ENCODE measurements around the gene PBRM1.

Gene PBRM1

DNA sequence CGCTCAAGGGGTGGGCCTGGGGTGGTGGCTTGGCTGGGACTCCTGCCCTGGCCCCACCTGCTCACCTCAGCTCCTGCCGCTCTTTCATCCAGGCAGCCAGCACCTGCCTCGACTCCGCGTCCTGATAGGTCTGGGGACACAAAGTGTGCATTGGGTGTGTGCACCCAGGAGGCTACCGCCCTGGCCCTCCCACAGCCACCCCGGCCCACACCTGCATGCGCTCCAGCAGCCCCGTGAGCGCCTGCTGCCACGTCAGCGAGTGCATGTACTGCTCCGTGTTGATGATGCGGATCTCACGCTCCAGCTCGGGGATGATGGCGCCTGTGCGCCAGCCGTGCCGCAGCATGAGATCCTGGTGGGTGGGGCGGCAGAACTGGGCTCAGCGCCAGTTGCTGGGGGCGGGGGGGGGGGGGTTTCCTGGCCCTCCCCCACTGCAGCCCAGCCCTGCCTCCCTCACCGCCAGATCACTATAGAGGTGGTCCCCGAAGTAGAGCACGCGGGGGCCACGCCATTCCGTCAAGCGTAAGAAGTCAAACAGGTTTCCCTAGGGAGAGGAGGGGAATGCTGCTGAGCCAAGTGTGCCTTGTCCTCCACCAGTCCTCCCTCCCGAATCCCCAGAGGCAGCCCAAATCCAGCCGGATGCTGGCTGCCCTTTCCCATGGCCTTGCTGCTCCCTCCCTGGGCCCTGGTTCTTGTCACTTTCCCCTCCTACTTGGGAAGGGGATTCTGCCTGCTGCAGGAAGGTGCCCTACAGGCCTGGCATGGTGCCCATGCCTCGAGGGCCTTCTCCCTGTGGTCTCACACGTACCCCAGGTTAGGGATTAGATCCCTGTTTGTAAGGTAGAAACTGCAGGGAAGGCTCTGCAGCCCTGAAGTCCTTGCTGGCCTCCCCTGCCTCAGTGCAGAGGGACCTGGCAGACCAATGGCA is 160.7 kb downstream of the PBRM1 start:
- no peak for DNase-seq (ENCODE audit: low read depth in 2 of 2)

DNA sequence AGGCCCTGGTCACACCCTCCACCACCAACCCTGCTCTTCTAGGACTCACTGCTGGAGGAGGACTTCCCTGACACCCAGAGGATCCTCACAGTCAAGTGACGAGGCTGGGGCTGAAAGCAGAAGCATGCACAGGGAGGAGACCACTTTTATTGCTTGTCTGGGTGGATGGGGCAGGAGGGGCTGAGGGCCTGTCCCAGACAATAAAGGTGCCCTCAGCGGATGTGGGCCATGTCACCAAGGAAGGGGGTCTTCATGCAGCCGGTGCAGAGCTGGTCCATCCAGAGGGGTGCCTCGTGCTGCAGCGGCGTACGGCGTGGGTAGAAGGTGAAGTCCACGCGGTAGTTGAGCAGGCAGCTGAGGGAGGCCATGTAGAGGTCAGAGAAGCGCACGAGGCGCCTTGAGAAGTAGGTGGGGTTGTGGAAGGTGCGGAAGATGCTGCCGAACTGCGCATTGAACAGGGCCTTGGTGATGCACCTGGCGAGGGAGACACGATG is 161.4 kb downstream of the PBRM1 start:
- no peak for DNase-seq (ENCODE audit: low read depth in 2 of 2)

DNA sequence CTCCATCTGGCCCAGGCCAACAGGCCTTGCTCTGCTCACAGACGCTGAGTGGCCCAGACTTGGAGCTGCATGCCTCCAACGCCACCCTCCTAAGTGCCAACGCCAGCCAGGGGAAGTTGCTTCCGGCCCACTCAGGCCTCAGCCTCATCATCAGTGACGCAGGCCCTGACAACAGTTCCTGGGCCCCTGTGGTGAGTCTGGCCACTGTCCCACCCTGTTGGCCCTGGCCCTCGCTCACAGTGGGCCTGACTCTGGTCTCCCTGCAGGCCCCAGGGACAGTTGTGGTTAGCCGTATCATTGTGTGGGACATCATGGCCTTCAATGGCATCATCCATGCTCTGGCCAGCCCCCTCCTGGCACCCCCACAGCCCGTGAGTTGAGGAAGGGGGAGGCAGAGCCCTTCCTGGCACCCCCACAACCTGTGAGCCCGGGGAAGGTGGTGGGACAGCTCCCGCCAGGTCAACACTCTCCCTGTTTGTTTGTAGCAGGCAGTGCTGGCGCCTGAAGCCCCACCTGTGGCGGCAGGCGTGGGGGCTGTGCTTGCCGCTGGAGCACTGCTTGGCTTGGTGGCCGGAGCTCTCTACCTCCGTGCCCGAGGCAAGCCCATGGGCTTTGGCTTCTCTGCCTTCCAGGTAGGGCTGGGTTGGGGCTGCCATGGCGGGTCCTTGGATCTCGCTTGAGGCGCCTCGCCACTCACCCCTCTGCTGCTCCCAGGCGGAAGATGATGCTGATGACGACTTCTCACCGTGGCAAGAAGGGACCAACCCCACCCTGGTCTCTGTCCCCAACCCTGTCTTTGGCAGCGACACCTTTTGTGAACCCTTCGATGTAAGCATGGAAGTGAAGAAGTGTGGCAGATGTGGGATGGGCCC is 162.1 kb downstream of the PBRM1 start:
- no peak for DNase-seq (ENCODE audit: low read depth in 2 of 2)

DNA sequence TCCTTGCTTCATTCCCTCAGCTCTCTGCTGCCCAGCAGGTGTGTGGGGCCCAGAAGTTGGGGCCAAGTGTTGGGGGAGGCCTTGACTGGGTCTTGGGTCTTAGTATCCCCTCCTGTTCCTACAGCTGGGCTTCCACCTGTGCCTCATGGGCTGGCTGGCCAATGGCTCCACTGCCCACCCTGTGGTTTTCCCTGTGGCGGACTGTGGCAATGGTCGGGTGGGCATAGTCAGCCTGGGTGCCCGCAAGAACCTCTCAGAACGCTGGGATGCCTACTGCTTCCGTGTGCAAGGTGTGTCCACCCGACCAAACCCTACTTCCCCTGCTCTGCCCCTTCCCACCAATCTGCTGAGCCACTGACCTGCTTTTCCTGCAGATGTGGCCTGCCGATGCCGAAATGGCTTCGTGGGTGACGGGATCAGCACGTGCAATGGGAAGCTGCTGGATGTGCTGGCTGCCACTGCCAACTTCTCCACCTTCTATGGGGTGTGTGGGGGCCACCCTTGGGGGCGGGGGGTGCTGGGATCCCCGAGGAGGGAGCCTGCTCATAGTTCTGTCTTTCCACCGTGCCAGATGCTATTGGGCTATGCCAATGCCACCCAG is 163.0 kb downstream of the PBRM1 start:
- no peak for DNase-seq (ENCODE audit: low read depth in 2 of 2)

DNA sequence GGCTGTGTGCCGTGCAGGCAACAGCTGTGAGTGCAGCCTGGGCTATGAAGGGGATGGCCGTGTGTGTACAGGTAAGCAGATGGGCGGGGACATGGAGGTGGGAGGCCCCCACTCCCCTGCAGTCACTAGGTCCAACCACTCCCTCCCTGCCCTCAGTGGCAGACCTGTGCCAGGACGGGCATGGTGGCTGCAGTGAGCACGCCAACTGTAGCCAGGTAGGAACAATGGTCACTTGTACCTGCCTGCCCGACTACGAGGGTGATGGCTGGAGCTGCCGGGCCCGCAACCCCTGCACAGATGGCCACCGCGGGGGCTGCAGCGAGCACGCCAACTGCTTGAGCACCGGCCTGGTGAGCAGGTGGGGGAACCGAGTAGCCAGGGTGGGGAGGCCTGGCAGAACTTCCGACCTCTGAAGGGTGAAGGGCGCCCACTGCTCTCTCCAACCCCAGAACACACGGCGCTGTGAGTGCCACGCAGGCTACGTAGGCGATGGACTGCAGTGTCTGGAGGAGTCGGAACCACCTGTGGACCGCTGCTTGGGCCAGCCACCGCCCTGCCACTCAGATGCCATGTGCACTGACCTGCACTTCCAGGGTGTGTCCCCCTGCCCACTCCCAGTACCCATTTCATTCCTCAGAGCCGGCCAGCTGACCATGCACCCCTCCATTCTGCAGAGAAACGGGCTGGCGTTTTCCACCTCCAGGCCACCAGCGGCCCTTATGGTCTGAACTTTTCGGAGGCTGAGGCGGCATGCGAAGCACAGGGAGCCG is 163.6 kb downstream of the PBRM1 start:
- no peak for DNase-seq (ENCODE audit: low read depth in 2 of 2)

DNA sequence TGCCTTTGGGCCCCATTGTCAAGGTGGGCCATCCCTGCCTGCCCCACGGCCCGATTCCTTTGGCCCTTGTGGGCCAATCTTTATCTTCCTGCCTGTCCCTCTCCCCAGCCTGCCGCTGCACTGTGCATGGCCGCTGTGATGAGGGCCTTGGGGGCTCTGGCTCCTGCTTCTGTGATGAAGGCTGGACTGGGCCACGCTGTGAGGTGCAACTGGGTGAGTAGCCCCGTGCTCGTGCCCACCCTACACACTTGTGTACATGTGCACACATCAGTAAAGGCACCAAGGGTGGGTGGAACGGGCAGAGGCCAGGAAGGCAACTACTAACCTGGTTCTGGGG is 164.3 kb downstream of the PBRM1 start:
- no peak for DNase-seq (ENCODE audit: low read depth in 2 of 2)

DNA sequence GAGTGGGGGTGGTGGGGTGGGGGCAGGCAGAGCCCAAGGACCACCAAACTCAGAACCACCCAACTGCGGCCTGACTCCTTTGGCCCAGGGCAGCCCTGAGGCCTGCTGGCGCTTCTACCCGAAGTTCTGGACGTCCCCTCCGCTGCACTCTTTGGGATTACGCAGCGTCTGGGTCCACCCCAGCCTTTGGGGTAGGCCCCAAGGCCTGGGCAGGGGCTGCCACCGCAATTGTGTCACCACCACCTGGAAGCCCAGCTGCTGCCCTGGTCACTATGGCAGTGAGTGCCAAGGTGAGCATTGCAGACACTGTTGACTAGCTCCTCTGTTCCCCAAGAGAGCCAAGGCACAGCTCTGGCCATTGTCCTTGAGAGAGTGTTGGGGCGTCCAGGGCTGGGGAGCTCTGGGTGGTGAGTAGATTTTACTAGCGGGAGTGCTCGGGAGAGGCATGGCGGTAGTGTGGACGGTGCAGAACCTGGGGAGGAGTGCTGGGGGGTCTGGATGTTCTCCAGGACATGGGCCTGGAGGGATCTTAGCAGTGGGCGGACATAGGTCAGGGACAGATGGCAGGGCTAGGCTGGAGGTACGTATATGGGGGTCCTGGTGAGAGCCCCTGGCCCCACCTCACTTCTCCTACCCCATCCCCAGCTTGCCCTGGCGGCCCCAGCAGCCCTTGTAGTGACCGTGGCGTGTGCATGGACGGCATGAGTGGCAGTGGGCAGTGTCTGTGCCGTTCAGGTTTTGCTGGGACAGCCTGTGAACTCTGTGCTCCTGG is 164.8 kb downstream of the PBRM1 start:
- DNase-seq (ENCODE audit: low read depth in 2 of 2): no peak

DNA sequence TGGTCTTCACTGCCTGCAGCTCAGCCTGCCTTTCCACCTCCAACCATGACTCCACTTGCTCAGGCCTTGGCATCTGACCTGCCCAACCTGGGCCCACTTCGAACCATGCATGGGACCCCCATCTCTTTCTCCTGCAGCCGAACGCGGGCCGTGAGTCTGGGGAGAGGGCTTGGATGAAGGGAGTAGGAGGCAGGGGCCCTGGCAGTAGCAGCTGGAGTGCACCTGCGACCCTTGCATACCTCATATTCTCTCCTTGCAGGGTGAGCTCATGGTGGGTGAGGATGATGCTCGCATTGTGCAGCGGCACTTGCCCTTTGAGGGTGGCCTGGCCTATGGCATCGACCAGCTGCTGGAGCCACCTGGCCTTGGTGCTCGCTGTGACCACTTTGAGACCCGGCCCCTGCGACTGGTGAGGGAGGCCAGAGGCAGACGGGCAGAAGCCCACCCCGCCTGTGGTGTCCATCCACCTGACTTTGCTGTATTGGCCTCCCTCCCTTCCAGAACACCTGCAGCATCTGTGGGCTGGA is 165.5 kb downstream of the PBRM1 start:
- no peak for DNase-seq (ENCODE audit: low read depth in 2 of 2)

DNA sequence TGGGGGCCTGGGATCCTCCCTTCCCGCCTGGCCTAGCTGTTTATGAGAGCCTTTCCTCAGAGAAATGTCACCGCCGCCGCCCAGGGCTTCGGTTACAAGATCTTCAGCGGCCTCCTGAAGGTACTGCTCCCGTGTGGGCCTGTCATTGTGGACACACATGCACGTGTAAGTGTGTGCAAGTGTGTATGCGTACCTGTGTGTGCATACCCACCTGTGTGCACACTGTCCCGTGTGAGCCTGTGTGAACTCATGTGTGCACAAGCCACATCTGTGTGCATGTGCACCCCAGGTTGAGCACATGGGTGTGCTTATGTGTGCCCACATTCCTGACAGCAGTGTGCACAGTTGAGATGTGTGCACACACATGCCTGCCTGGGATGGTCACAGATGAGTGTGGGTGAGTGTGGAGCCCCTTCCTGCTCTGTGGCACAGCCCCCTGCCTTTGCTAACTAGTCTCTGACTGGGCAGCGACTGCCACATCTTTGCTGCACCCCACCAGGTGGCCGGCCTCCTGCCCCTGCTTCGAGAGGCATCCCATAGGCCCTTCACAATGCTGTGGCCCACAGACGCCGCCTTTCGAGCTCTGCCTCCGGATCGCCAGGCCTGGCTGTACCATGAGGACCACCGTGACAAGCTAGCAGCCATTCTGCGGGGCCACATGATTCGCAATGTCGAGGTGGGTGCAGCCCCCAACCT is 166.1 kb downstream of the PBRM1 start:
- no peak for DNase-seq (ENCODE audit: low read depth in 2 of 2)

DNA sequence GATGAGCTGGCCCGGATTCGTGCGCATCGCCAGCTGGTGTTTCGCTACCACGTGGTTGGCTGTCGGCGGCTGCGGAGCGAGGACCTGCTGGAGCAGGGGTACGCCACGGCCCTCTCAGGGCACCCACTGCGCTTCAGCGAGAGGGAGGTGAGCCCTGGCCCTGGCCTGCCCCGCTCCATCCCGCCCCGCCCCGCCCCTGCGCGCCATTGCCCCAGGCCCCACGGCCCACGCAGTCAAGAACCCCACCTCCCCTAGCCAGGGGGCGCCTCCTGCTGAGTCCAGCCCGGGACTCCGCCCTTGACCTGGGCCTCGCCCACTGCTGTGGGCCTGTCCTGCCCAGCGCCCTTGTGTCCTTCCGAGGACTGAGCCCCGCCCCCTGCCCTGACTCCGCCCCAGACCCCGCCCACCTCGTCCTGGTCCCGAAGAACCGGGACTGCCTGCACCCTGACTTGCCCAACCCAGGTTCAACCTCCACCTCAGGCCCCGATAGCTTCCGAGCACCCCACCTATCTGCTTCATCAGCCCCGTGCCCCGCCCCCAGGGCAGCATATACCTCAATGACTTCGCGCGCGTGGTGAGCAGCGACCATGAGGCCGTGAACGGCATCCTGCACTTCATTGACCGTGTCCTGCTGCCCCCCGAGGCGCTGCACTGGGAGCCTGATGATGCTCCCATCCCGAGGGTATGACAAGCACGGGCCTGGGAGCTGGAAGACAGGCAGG is 166.8 kb downstream of the PBRM1 start:
- no peak for DNase-seq (ENCODE audit: low read depth in 2 of 2)

DNA sequence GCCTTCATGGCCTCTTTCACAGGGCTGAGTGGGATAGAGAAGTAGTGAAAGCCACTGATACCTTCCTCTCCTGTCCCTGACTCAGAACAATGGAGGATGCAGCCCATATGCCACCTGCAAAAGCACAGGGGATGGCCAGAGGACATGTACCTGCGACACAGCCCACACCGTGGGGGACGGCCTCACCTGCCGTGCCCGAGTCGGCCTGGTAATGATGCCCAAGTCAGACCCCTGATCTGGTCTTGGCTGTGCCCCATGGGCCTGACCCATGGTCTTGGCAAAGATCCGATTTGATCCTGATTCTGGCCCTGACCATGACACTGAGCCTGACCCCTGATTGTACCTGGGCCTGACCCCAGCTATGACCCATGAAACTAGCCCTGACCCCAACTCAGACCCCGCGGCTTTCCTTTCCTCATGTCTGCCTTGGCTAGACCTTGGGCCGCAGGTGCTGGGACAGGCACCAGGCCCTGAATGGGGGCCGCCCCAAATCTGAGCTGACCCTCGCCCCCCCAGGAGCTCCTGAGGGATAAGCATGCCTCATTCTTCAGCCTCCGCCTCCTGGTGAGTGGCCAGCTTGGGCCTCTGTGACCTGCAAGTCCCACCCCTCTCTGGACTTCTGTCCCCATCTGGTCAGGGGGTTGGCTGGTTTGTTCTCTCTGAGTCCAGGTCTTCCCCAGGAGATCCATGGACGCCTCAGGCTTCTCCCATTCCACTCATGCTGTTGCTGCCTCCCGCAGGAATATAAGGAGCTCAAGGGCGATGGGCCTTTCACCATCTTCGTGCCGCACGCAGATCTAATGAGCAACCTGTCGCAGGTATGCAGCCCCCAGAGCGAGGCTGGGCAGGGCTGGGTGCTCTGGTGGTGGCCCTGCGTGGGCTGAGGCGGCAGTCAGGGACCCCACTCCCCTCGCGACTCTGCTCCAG is 167.7 kb downstream of the PBRM1 start:
- DNase-seq (ENCODE audit: low read depth in 2 of 2): no peak

DNA sequence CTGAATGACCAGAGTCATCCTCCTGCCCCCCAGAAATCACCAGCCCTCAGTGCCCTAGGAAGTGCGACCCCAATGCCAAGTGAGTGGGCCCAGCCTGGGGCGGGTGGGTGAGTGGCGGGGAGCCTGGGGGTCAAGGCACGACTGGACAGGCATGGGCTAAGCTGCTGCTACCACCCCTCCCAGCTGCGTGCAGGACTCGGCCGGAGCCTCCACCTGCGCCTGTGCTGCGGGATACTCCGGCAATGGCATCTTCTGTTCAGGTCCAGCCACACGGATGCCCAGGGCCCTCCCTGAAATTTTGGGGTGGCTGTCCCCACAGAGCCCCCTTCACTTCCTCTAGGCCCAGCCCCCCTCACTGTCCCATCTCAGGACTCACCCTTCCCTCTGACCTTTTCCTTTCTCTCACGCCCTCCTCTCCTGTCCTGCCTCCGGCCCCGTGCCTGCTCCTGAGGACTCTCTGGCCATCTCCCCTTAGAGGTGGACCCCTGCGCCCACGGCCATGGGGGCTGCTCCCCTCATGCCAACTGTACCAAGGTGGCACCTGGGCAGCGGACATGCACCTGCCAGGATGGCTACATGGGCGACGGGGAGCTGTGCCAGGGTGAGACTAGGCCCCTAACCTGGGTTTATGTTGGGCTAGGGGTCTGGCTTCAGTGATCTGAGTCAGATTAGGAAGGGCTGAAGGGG is 169.1 kb downstream of the PBRM1 start:
- DNase-seq (ENCODE audit: low read depth in 2 of 2): no peak

DNA sequence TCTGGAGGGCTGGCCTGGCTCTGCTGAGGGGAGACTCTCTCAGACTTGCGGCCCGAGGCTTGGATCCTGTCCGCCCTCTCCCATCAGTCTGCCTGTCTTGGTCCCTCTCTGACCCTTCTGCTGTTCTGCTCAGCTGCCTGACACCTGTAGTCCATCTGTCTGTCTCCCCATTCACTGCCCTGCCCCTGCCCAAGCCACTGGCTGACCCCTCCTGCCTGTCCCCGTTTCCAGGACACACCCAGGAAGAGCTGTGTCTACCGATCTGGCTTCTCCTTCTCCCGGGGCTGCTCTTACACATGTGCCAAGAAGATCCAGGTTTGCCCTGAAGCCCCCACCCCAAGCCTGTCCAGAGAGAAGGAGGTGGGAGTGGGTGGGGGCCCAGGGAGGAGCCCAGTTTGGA is 170.5 kb downstream of the PBRM1 start:
- DNase-seq (ENCODE audit: low read depth in 2 of 2): no peak

DNA sequence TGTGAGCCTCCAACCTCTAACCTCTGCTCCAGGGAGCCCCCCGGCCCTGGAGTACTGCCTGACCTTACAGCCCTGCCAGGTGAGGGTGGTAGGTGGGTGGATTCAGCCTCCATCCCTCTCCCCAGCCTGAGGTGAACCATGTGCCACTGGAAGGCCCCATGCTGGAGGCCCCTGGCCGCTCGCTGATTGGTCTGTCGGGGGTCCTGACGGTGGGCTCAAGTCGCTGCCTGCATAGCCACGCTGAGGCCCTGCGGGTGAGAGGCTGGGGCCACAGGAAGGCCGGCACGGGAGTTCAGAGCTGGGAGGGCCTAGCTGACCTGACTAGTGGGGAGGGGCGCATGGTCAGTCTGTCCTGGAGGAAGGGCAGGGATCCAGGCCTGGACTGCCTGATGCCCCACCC is 171.1 kb downstream of the PBRM1 start:
- no peak for DNase-seq (ENCODE audit: low read depth in 2 of 2)

DNA sequence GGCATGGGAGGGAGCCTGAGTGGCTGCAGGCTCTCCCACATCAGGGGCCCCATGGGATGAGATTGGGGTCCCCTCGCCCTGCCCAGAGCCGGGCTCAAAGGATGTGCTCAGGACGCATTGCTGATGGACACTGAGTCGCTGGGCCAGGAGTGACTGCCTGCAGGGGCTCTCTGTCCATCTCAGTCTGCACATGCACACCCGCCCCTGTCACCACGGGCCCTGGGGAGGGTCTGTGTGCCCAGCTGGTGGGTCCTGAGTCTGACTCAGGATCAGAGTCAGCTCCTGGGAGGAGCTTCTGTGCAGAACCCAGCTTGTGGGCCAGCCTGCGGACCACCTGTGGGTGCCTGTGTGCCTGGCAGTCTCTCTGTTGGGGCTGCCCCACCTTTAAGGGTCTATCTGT is 172.4 kb downstream of the PBRM1 start:
- DNase-seq (ENCODE audit: low read depth in 2 of 2): no peak

DNA sequence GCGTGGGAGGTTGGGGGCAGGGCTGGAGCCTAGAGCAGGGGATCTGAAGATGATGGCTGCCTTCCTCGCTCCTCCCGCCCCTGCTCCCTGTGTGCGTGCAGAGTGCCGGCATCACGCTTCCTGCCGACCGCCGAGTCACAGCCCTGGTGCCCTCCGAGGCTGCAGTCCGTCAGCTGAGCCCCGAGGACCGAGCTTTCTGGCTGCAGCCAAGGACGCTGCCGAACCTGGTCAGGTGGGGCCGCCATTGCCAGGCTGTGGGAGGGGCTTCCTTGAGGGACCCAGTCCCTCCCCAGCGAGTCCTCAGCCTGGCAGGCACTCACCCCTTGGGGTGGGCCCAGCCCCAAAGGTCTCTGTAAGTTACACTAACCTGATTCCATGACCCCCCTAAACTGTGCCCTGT is 173.0 kb downstream of the PBRM1 start:
- DNase-seq (ENCODE audit: low read depth in 2 of 2): no peak

DNA sequence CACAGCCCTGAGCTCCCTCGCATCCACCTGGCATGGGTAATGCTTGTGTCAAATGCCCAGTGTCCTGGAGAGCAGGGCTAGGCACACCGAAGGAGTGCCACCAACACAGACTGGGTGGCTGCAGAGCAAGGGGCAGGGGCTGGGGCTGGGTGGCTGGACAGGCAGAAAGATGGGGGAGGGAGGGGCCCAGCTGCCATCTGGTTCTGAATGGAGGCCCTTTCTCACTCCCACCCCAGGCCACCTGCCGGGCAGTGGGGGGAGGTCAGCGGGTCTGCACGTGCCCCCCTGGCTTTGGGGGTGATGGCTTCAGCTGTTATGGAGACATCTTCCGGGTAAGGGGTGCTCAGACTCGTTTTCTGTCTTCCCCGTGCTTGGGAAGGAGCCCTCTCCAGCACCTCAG is 173.6 kb downstream of the PBRM1 start:
- no peak for DNase-seq (ENCODE audit: low read depth in 2 of 2)

DNA sequence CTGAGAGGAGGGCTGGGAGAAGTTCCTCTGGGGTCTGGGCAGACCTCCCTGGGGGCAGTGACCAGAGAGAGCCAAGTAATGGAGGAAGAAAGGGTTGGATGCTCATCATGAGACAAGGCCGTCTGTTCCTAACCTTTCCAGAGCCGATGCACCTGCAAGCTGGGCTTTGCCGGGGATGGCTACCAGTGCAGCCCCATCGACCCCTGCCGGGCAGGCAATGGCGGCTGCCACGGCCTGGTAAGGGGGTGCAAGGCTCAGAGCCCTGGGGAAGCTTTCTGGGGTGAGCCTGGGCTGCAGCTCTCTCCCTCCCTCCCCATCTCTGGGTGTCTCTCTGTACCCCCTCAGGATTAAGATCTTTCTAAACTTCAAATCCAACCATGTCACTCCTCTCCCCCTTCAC is 174.2 kb downstream of the PBRM1 start:
- no peak for DNase-seq (ENCODE audit: low read depth in 2 of 2)

All from activated CD8-positive, alpha-beta memory T cell treated with anti-CD3 and anti-CD28 coated beads for 4 hours (primary cell).